CD4-positive, alpha-beta T cell treated with Interleukin-17A for 4 hours (primary cell): ENCODE results near the gene MTHFD1.
"Not testable (repeated sequence)": the region's sequence is repeated elsewhere in the genome, so short reads cannot be mapped to it uniquely, and the experiment has no call there.

Experiments
- DNase-seq: peaks from one replicate; pipeline ENCODE4 v3.0.0-alpha.2; 2020; ENCODE audit warnings: mixed read lengths

Gene MTHFD1

GRCh38 chr14:64387782-64388532 lies at the start of gene MTHFD1:
Gene MTHFD1 (plus strand): TSS chr14:64388353. CDS start chr14:64388428, 75 bp downstream.
- DNase-seq: peak; percentile 98

- DNase-seq: peak; percentile 94
Observed at GRCh38 chr14:64338616-64339316, 49.4 kb upstream of the MTHFD1 start.

- no peak for DNase-seq
Observed at GRCh38 chr14:64340560-64341196, 47.5 kb upstream of the MTHFD1 start.

GRCh38 chr14:64347748-64348147 lies 40.4 kb upstream of the MTHFD1 start:
- no peak for DNase-seq

GRCh38 chr14:64349741-64350490 lies 38.2 kb upstream of the MTHFD1 start:
- no peak for DNase-seq

- no peak for DNase-seq
Observed at GRCh38 chr14:64363265-64363846, 24.8 kb upstream of the MTHFD1 start.

GRCh38 chr14:64364907-64365306 lies 23.2 kb upstream of the MTHFD1 start:
- DNase-seq: no peak

GRCh38 chr14:64365358-64365889 lies 22.7 kb upstream of the MTHFD1 start:
- DNase-seq: not testable (repeated sequence)

GRCh38 chr14:64369201-64369600 lies 19.0 kb upstream of the MTHFD1 start:
- DNase-seq: no peak

- DNase-seq: no peak
Observed at GRCh38 chr14:64387232-64387781, 846 bp upstream of the MTHFD1 start.

- no peak for DNase-seq
Observed at GRCh38 chr14:64388533-64389285, 556 bp downstream of the MTHFD1 start.

- DNase-seq: no peak
Observed at GRCh38 chr14:64391113-64391725, 3.1 kb downstream of the MTHFD1 start.

- DNase-seq: no peak
Observed at GRCh38 chr14:64391986-64392385, 3.8 kb downstream of the MTHFD1 start.

- DNase-seq: not testable (repeated sequence)
Observed at GRCh38 chr14:64393189-64393726, 5.1 kb downstream of the MTHFD1 start.

- DNase-seq: no peak
Observed at GRCh38 chr14:64394423-64394822, 6.3 kb downstream of the MTHFD1 start.

- no peak for DNase-seq
Observed at GRCh38 chr14:64394977-64395633, 7.0 kb downstream of the MTHFD1 start.

- DNase-seq: no peak
Observed at GRCh38 chr14:64400829-64401459, 12.8 kb downstream of the MTHFD1 start.

- no peak for DNase-seq
Observed at GRCh38 chr14:64401949-64402348, 13.8 kb downstream of the MTHFD1 start.

- DNase-seq: no peak
Observed at GRCh38 chr14:64405295-64405694, 17.1 kb downstream of the MTHFD1 start.
